Measurements from ENCODE around the gene NKX1-1.
"Not testable (repeated sequence)": the region's sequence is repeated elsewhere in the genome, so short reads cannot be mapped to it uniquely, and the experiment has no call there.

GRCh38 chr4:1395389-1395820 lies 10.8 kb downstream of the NKX1-1 start:
- not testable (repeated sequence) for TF ChIP-seq POLR2A (IDR thresholded peaks at IDR 0.05; ENCODE audit: low read depth); POLR2AphosphoS5 (IDR thresholded peaks at IDR 0.05); EP300 (IDR thresholded peaks at IDR 0.05)
- TF ChIP-seq, protein P1, sequence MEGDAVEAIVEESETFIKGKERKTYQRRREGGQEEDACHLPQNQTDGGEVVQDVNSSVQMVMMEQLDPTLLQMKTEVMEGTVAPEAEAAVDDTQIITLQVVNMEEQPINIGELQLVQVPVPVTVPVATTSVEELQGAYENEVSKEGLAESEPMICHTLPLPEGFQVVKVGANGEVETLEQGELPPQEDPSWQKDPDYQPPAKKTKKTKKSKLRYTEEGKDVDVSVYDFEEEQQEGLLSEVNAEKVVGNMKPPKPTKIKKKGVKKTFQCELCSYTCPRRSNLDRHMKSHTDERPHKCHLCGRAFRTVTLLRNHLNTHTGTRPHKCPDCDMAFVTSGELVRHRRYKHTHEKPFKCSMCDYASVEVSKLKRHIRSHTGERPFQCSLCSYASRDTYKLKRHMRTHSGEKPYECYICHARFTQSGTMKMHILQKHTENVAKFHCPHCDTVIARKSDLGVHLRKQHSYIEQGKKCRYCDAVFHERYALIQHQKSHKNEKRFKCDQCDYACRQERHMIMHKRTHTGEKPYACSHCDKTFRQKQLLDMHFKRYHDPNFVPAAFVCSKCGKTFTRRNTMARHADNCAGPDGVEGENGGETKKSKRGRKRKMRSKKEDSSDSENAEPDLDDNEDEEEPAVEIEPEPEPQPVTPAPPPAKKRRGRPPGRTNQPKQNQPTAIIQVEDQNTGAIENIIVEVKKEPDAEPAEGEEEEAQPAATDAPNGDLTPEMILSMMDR (IDR thresholded peaks at IDR 0.05): not testable (repeated sequence)
